H9 (cell line): ENCODE data around the gene PXDC1. TPM values are rescaled to one million over a fixed set of nuclear protein-coding genes. Genes with fewer than 3 reads are reported as not detected.

ENCODE experiments used
- DNase-seq: peaks from one replicate; pipeline ENCODE4 v3.0.0-alpha.2; 2017
- H2AFZ ChIP-seq: one replicate; pipeline ENCODE4 v1.6.1; 2013; ENCODE audit warnings: mild to moderate bottlenecking, low read length, control low read depth, moderate library complexity
- H2AK5ac ChIP-seq: 2 replicates; pipeline ENCODE4 v1.6.1; 2013; ENCODE audit warnings: low read length, control low read depth, mixed read lengths; ENCODE audit not compliant: insufficient read length
- H2BK120ac ChIP-seq: one replicate; pipeline ENCODE4 v1.6.1; 2013; ENCODE audit warnings: low read depth, mild to moderate bottlenecking, low read length, control low read depth, inconsistent platforms; ENCODE audit not compliant: poor library complexity, severe bottlenecking
- H2BK12ac ChIP-seq: 2 replicates; pipeline ENCODE4 v1.6.1; 2013; ENCODE audit warnings: low read length, control low read depth, mixed read lengths, low read depth; ENCODE audit not compliant: insufficient read length
- H2BK15ac ChIP-seq: 2 replicates; pipeline ENCODE4 v1.6.1; 2013; ENCODE audit warnings: low read depth, low read length, control low read depth
- H2BK20ac ChIP-seq: one replicate; pipeline ENCODE4 v1.6.1; 2013; ENCODE audit warnings: low read depth, mild to moderate bottlenecking, low read length, control low read depth, inconsistent platforms; ENCODE audit not compliant: poor library complexity, severe bottlenecking
- H2BK5ac ChIP-seq: 2 replicates; pipeline ENCODE4 v1.6.1; 2013; ENCODE audit warnings: low read length, control low read depth, mixed read lengths; ENCODE audit not compliant: insufficient read length
- H3K14ac ChIP-seq: 2 replicates; pipeline ENCODE4 v1.6.1; 2013; ENCODE audit warnings: low read length, control low read depth; ENCODE audit not compliant: insufficient read depth
- H3K18ac ChIP-seq: 2 replicates; pipeline ENCODE4 v1.6.1; 2013; ENCODE audit warnings: low read depth, mild to moderate bottlenecking, mixed read lengths, low read length, control low read depth; ENCODE audit not compliant: insufficient read length
- H3K23ac ChIP-seq: 2 replicates; pipeline ENCODE4 v1.6.1; 2013; ENCODE audit warnings: low read length, control low read depth, mixed read lengths, low read depth; ENCODE audit not compliant: insufficient read length
- H3K23me2 ChIP-seq: 2 replicates; pipeline ENCODE4 v1.6.1; 2013; ENCODE audit warnings: low read depth, mild to moderate bottlenecking, mixed read lengths, low read length, control low read depth; ENCODE audit not compliant: insufficient read length, poor library complexity, severe bottlenecking
- H3K27ac ChIP-seq: 2 replicates; pipeline ENCODE4 v1.5.1; 2013; ENCODE audit warnings: low read length, control low read depth, mixed read lengths, low read depth; ENCODE audit not compliant: insufficient read length
- H3K27me3 ChIP-seq: 2 replicates; pipeline ENCODE4 v1.6.1; 2013; ENCODE audit warnings: low read length, control low read depth, inconsistent platforms; ENCODE audit not compliant: insufficient read depth
- H3K4ac ChIP-seq: 2 replicates; pipeline ENCODE4 v1.6.1; 2013; ENCODE audit warnings: low read depth, mild to moderate bottlenecking, control low read depth, inconsistent platforms, low read length, moderate library complexity
- H3K4me1 ChIP-seq: 2 replicates; pipeline ENCODE4 v1.6.1; 2013; ENCODE audit warnings: low read length, control low read depth, inconsistent platforms; ENCODE audit not compliant: insufficient read depth
- H3K4me2 ChIP-seq: 2 replicates; pipeline ENCODE4 v1.6.1; 2013; ENCODE audit warnings: low read length, control low read depth, mixed read lengths; ENCODE audit not compliant: insufficient read length, insufficient read depth
- H3K56ac ChIP-seq: 2 replicates; pipeline ENCODE4 v1.6.1; 2013; ENCODE audit warnings: low read depth, mild to moderate bottlenecking, mixed read lengths, low read length, control low read depth; ENCODE audit not compliant: insufficient read length
- H3K79me1 ChIP-seq: 2 replicates; pipeline ENCODE4 v1.6.1; 2013; ENCODE audit warnings: low read depth, mild to moderate bottlenecking, moderate library complexity, low read length, control low read depth, inconsistent platforms; ENCODE audit not compliant: insufficient read depth, poor library complexity, severe bottlenecking
- H3K79me2 ChIP-seq: 2 replicates; pipeline ENCODE4 v1.6.1; 2013; ENCODE audit warnings: low read length, control low read depth, inconsistent platforms; ENCODE audit not compliant: insufficient read depth
- H3K9ac ChIP-seq: 2 replicates; pipeline ENCODE4 v1.6.1; 2013; ENCODE audit warnings: low read length, control low read depth, mixed read lengths; ENCODE audit not compliant: insufficient read length; ENCODE audit errors: extremely low read depth
- H3K9me3 ChIP-seq: one replicate; pipeline ENCODE4 v1.6.1; 2013; ENCODE audit warnings: low read depth, low read length, inconsistent platforms; ENCODE audit not compliant: control insufficient read depth
- H3T11ph ChIP-seq: one replicate; pipeline ENCODE4 v1.6.1; 2013; ENCODE audit warnings: mild to moderate bottlenecking, low read length, control low read depth, inconsistent platforms
- H4K20me1 ChIP-seq: one replicate; pipeline ENCODE4 v1.6.1; 2013; ENCODE audit not compliant: control insufficient read depth, insufficient read length, insufficient read depth
- H4K5ac ChIP-seq: 2 replicates; pipeline ENCODE4 v1.6.1; 2013; ENCODE audit warnings: low read depth, mild to moderate bottlenecking, mixed read lengths, low read length, control low read depth; ENCODE audit not compliant: insufficient read length
- H4K8ac ChIP-seq: replicated peaks from 2 replicates; pipeline ENCODE4 v1.6.1; 2013; ENCODE audit warnings: low read length, control low read depth, mixed read lengths, low read depth; ENCODE audit not compliant: insufficient read length
- H4K91ac ChIP-seq: 2 replicates; pipeline ENCODE4 v1.6.1; 2013; ENCODE audit warnings: low read depth, mild to moderate bottlenecking, moderate library complexity, mixed read lengths, low read length, control low read depth; ENCODE audit not compliant: insufficient read length
- H3K27ac Mint-ChIP-seq, 3 experiments: 2 replicates in 2 of 3; 3 replicates in 1 of 3; pipeline ENCODE4 v1.8.0; 2020 to 2021; ENCODE audit warnings: mixed read lengths in 3 of 3, mild to moderate bottlenecking in 1 of 3, moderate library complexity in 1 of 3
- H3K27me3 Mint-ChIP-seq: 2 replicates; pipeline ENCODE4 v1.8.0; 2021; ENCODE audit warnings: low read depth, mild to moderate bottlenecking, moderate library complexity, mixed read lengths
- H3K36me3 Mint-ChIP-seq, 3 experiments: 2 replicates in 2 of 3; 3 replicates in 1 of 3; pipeline ENCODE4 v1.8.0; 2020 to 2021; ENCODE audit warnings: low read depth in 3 of 3, mixed read lengths in 3 of 3; ENCODE audit not compliant: insufficient read depth in 1 of 3
- H3K4me1 Mint-ChIP-seq, 2 experiments: 2 replicates each; pipeline ENCODE4 v1.8.0; 2020; ENCODE audit warnings: mixed read lengths in 2 of 2
- H3K4me3 Mint-ChIP-seq, 2 experiments: 2 replicates in 1 of 2; 3 replicates in 1 of 2; pipeline ENCODE4 v1.8.0; 2020 to 2021; ENCODE audit warnings: mild to moderate bottlenecking in 2 of 2, mixed read lengths in 2 of 2, moderate library complexity in 1 of 2
- H3K9me3 Mint-ChIP-seq, 2 experiments: 2 replicates in 1 of 2; 3 replicates in 1 of 2; pipeline ENCODE4 v1.8.0; 2020; ENCODE audit warnings: mild to moderate bottlenecking in 2 of 2, mixed read lengths in 2 of 2, moderate library complexity in 1 of 2
- CTCF ChIP-seq: fragments of 200-600 bp; sonication (generic); conservative IDR thresholded peaks from 3 replicates; pipeline ENCODE4 v1.8.0; 2021; ENCODE audit warnings: antibody characterized with exemption, mild to moderate bottlenecking
- WGBS: extraction: QIAGEN DNeasy Blood & Tissue Kit; methylation state at CpG from one replicate; pipeline ENCODE4 v1.1.7; 2013; ENCODE audit warnings: missing lambda C conversion rate, low lambda C conversion rate, mixed read lengths; ENCODE audit not compliant: insufficient read length; ENCODE audit errors: extremely low coverage; 5-methylcytosine and 5-hydroxymethylcytosine counted together
- total RNA-seq: library from RNA; stranded (reverse); gene quantifications from 2 replicates; pipeline ENCODE4 v1.2.1, GENCODE V29; 2021

Gene PXDC1
- total RNA-seq, 1 experiment from 2014 or later = 3.1 TPM

GRCh38 chr6:3749977-3750316 is 1.6 kb downstream of the PXDC1 start:
- H3K79me2 ChIP-seq = no peaks in the 10 kb centered on the region
- no peak overlapping the region for H3K56ac ChIP-seq
- no peak overlapping the region for H3T11ph ChIP-seq
- no peak overlapping the region for H2BK120ac ChIP-seq
- H3K23me2 ChIP-seq = peaks cover 6% of the 10 kb centered on the region
- no peak overlapping the region for H3K18ac ChIP-seq
- Mint-ChIP-seq H3K27ac (no peak overlapping the region), H3K4me1 (peaks cover 30 to 43% of the 10 kb centered on the region in 2 experiments), H3K9me3 (no peaks in the 10 kb centered on the region), H3K4me3 (peak overlapping the region; percentile 66 to 81), H3K27me3 (peaks cover 67% of the 10 kb centered on the region), H3K36me3 (no peaks in the 10 kb centered on the region; a peak in 1 of 7 replicates)
- peaks cover 13% of the 10 kb centered on the region; the same call in 1 of the 2 replicates for H3K27me3 ChIP-seq
- H2BK12ac ChIP-seq = no peak overlapping the region
- no peak overlapping the region for H3K4ac ChIP-seq
- H2AK5ac ChIP-seq = no peak overlapping the region
- no peaks in the 10 kb centered on the region for H4K20me1 ChIP-seq
- no peaks in the 10 kb centered on the region for H3K4me1 ChIP-seq
- no CpG with 5 or more reads among the region's 7 CpGs for WGBS
- H2BK5ac ChIP-seq = no peak overlapping the region
- no peak overlapping the region for H2AFZ ChIP-seq
- no peak overlapping the region for H3K14ac ChIP-seq
- no peak overlapping the region for H4K8ac ChIP-seq
- H2BK20ac ChIP-seq = no peak overlapping the region
- no peak overlapping the region for H3K23ac ChIP-seq
- no peak overlapping the region for H4K5ac ChIP-seq
- no peak overlapping the region for H2BK15ac ChIP-seq
- H4K91ac ChIP-seq = no peak overlapping the region
- peak overlapping the region; percentile 41 for H3K4me2 ChIP-seq
- no peaks in the 10 kb centered on the region for H3K79me1 ChIP-seq
- H3K9me3 ChIP-seq = no peaks in the 10 kb centered on the region
- H3K27ac ChIP-seq = no peak overlapping the region
- no peak for DNase-seq
- no peak for TF ChIP-seq CTCF
- H3K9ac ChIP-seq = no peak overlapping the region
